Activated naive CD8-positive, alpha-beta T cell (primary cell): ENCODE results near the gene CORIN.
A peak's percentile ranks its signal among the peaks of the same experiment; 100 is the strongest.

Source experiments
- H3K27ac Mint-ChIP-seq: one replicate; pipeline ENCODE4 v1.8.0; 2021; ENCODE audit warnings: mixed read lengths
- H3K27me3 Mint-ChIP-seq: one replicate; pipeline ENCODE4 v1.8.0; 2021; ENCODE audit warnings: mixed read lengths
- H3K36me3 Mint-ChIP-seq: one replicate; pipeline ENCODE4 v1.8.0; 2021; ENCODE audit warnings: mixed read lengths
- H3K4me1 Mint-ChIP-seq: one replicate; pipeline ENCODE4 v1.8.0; 2021; ENCODE audit warnings: low read depth, mixed read lengths
- H3K4me3 Mint-ChIP-seq: one replicate; pipeline ENCODE4 v1.8.0; 2021; ENCODE audit warnings: mild to moderate bottlenecking, mixed read lengths
- H3K9me3 Mint-ChIP-seq: one replicate; pipeline ENCODE4 v1.8.0; 2021; ENCODE audit warnings: low read depth, mixed read lengths

Gene CORIN, protein sequence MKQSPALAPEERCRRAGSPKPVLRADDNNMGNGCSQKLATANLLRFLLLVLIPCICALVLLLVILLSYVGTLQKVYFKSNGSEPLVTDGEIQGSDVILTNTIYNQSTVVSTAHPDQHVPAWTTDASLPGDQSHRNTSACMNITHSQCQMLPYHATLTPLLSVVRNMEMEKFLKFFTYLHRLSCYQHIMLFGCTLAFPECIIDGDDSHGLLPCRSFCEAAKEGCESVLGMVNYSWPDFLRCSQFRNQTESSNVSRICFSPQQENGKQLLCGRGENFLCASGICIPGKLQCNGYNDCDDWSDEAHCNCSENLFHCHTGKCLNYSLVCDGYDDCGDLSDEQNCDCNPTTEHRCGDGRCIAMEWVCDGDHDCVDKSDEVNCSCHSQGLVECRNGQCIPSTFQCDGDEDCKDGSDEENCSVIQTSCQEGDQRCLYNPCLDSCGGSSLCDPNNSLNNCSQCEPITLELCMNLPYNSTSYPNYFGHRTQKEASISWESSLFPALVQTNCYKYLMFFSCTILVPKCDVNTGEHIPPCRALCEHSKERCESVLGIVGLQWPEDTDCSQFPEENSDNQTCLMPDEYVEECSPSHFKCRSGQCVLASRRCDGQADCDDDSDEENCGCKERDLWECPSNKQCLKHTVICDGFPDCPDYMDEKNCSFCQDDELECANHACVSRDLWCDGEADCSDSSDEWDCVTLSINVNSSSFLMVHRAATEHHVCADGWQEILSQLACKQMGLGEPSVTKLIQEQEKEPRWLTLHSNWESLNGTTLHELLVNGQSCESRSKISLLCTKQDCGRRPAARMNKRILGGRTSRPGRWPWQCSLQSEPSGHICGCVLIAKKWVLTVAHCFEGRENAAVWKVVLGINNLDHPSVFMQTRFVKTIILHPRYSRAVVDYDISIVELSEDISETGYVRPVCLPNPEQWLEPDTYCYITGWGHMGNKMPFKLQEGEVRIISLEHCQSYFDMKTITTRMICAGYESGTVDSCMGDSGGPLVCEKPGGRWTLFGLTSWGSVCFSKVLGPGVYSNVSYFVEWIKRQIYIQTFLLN

DNA sequence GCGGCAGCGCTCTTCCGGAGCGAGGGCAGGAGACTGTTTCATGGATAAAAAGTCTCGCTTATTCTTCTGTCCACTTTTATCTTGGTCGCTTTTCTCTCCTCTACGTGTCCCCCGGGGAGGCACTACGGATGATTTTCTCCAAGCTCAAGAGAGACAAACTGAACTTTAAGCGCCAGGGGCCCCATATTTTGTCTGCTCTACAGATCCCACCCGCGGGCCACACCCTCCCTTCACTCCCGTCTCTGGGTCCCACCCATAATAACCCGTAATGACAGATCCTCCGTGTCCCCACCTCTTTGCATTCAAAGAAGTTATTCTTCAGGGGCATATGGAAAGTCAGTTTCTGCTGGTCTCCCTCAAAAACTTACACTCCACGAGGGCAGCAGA, at the start of gene CORIN:
Gene CORIN (minus strand): TSS at position 160 of the 387 bp plus-strand sequence. CDS start 118 bp downstream, at position 42.
- peak within 1 kb of the TSS; percentile 87 for H3K4me3 Mint-ChIP-seq
- peaks cover 17% of the 10 kb centered on the region for H3K4me1 Mint-ChIP-seq
- peak within 1 kb of the TSS; percentile 10 for H3K27ac Mint-ChIP-seq
- peaks cover 10% of the 10 kb centered on the region for H3K27me3 Mint-ChIP-seq
- no peaks in the 10 kb centered on the region for H3K9me3 Mint-ChIP-seq
- H3K36me3 Mint-ChIP-seq = no peaks in the 10 kb centered on the region

DNA sequence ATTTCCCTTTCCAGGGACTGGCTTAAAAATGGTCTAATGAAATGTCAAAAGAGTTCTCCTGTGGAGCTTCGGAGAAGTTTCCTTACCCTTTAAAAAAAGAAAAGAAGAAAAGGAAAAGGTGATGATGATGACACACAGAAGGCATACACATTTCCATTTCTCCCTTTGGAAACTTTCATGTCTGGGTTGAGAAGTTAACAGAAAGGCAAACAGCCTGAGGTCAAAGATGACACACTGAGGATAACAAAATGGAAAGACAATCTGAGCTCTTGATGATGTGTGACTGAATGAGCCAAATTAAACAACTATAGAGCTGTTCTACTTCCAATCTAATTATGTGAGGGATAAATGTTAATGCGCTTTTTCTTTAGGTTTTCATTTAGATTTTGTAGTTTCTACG, 44.4 kb upstream of the CORIN start:
- H3K27me3 Mint-ChIP-seq = no peaks in the 10 kb centered on the region
- H3K4me3 Mint-ChIP-seq = no peak overlapping the region
- peaks cover 2% of the 10 kb centered on the region for H3K4me1 Mint-ChIP-seq
- no peak overlapping the region for H3K27ac Mint-ChIP-seq
- peaks cover 16% of the 10 kb centered on the region for H3K36me3 Mint-ChIP-seq
- no peaks in the 10 kb centered on the region for H3K9me3 Mint-ChIP-seq

DNA sequence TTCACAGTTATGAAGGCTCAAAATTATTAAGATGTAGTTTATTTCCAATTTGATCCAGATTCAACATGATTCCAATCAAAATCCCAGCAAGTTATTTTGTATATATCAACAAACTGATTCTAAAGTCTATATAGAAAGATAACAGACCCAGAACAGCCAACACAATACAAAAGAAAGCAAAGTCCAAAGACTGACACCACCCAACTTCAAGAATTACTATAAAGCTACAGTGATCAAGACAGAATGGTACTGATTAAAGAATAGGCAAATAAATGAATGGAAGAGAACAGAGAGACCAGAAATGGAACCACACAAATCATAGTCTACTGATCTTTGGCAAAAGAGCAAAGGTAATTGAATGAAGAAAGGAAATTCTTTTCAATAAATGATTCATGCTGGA, 41.6 kb upstream of the CORIN start:
- H3K9me3 Mint-ChIP-seq = no peaks in the 10 kb centered on the region
- no peak overlapping the region for H3K27ac Mint-ChIP-seq
- H3K4me3 Mint-ChIP-seq = no peak overlapping the region
- H3K4me1 Mint-ChIP-seq = peaks cover 3% of the 10 kb centered on the region
- H3K36me3 Mint-ChIP-seq = peaks cover 26% of the 10 kb centered on the region
- H3K27me3 Mint-ChIP-seq = no peaks in the 10 kb centered on the region

DNA sequence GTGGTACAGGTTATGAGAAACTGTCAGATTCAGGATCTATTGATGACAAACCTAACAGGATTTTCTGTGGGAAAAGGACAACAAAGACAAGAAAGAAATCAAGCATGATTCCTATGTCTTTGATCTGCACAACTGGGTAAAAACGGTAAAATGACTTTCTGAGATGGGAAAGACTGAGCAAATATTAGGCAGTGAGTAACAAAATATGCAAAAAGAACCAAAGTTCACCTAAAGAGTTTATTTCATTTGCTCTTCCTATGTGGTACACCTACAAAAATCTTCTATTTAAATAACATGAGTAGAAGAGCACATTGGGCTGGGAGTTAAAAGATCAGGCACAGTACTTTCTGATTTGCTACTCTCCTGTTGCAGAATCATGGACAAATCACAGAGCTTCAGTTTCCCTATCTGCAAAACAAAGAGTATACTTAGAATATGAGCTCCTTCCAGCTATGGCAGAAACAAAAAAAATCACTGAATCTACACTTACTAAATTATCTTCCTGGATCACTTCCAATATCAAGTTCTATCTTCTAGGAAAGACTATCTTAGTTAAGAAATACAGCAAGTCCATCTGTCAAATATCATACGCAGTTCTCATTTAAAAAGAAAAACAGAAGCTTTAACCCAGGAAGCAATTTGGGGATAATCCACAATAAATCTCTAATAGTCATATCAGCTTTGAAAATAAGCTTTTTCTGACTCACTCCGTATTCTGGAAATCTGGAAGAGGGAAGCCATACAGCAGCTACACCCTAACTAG, 39.1 kb upstream of the CORIN start:
- Mint-ChIP-seq H3K27ac (no peak overlapping the region), H3K9me3 (no peaks in the 10 kb centered on the region), H3K36me3 (peaks cover 38% of the 10 kb centered on the region), H3K27me3 (no peaks in the 10 kb centered on the region), H3K4me1 (peaks cover 10% of the 10 kb centered on the region), H3K4me3 (no peak overlapping the region)

DNA sequence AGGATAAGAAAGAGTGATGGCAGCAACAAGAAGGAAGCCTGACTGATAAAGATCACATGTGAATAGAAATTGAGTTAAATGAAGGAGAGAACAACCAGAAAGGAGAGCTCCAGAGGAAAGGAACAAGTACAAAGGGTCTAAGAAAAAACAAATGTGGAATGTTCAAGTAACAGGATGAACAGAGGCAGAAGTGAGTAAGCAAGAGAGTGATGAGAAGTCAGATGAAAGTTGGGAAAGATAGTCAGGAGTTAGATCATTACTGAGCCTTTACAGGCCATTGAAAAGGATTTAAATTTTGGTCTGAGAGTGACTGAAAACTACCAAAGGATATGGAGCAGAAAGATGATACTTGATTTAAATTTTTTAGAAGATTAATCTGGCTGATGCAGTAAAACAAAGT, 38.4 kb upstream of the CORIN start:
- Mint-ChIP-seq H3K27ac (no peak overlapping the region), H3K36me3 (peaks cover 38% of the 10 kb centered on the region), H3K4me3 (no peak overlapping the region), H3K27me3 (no peaks in the 10 kb centered on the region), H3K9me3 (no peaks in the 10 kb centered on the region), H3K4me1 (peaks cover 10% of the 10 kb centered on the region)

DNA sequence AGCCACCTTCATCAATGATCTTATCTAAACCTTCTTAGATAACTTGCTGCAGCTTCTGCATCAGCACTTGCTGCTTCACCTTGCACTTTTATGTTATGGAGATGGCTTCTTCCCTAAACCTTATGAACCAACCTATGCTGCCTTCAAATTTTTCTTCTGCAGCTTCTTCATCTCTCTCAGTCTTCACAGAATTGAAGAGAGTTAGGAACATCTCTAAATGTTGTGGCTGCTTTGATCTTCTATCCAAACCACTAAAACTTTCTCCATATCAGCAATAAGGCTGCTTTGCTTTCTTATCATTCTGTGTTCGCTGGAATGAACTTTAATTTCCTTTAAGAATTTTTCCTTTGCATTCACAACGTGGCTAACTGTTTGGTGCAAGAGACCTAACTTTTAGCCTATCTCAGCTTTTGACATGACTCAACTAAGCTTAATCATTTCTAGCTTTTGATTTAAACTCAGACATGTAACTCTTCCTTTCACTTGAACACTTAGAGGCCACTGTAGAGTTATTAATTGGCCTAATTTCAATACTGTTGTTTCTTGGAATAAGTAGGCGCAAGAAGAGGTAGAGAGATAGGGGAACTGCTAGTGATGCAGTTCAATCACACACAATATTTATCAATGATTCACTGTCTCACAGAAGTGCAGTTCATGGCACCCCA, 36.1 kb upstream of the CORIN start:
- H3K4me1 Mint-ChIP-seq = peaks cover 8% of the 10 kb centered on the region
- no peak overlapping the region for H3K4me3 Mint-ChIP-seq
- H3K27me3 Mint-ChIP-seq = no peaks in the 10 kb centered on the region
- peak overlapping the region; percentile 41 for H3K27ac Mint-ChIP-seq
- H3K9me3 Mint-ChIP-seq = no peaks in the 10 kb centered on the region
- peaks cover 42% of the 10 kb centered on the region for H3K36me3 Mint-ChIP-seq

DNA sequence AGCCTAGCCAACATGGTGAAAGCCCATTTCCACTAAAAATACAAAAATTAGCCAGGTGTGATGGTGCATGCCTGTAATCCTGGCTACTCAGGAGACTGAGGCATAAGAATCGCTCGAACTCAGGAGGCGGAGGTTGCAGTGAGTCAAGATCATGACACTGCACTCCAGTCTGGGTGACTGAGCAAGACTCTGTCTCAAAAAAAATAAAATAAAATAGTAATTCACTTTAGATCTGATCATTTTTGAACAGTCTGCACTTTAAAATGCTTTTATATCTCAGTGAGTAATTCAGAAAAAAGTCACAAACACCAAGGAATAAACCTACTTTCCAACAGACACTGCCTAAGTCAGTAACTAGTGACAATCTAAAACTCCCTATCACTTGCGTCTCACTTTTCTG, 25.6 kb upstream of the CORIN start:
- Mint-ChIP-seq H3K27me3 (no peaks in the 10 kb centered on the region), H3K9me3 (no peaks in the 10 kb centered on the region), H3K4me1 (no peaks in the 10 kb centered on the region), H3K4me3 (no peak overlapping the region), H3K36me3 (peaks cover 30% of the 10 kb centered on the region), H3K27ac (no peak overlapping the region)

DNA sequence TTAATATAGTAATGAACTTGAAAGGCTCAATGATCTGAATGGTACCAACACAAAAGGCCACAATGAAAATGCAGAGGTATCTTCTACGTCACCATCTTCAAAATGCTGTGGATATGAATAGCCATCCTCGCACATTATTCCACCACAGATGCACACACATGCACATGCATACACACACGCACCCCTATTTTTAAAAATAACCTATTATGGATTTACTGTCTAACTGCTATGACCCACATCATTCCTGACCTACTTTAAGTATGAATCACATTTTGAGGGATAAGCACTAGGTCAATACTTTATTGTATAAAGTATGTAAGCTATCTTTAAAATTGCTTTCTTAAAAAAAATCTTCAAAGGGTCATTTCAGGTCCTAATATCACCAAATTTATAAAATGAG, 24.4 kb upstream of the CORIN start:
- H3K4me1 Mint-ChIP-seq = no peaks in the 10 kb centered on the region
- H3K27me3 Mint-ChIP-seq = no peaks in the 10 kb centered on the region
- H3K9me3 Mint-ChIP-seq = no peaks in the 10 kb centered on the region
- H3K27ac Mint-ChIP-seq = no peak overlapping the region
- no peak overlapping the region for H3K4me3 Mint-ChIP-seq
- peaks cover 28% of the 10 kb centered on the region for H3K36me3 Mint-ChIP-seq

DNA sequence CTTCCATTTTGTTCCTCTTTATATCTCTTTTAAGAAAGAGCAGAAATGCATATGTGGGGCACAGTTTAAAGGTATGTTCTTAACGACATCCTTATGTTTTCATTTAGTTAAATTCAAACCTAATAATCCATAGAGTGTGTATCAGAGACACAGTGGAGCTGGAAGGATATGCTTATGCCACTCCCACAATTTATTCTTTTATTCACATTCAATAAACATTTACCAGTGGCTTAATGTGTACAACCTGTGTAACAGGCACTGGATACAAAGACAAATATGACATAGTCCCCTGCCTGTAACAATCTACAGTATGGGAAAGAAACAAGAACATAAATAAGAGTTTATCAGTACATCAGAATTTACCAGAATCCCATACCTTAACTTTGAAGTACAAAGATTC, 22.4 kb upstream of the CORIN start:
- Mint-ChIP-seq H3K9me3 (no peaks in the 10 kb centered on the region), H3K27me3 (no peaks in the 10 kb centered on the region), H3K4me3 (no peak overlapping the region), H3K4me1 (no peaks in the 10 kb centered on the region), H3K36me3 (peaks cover 23% of the 10 kb centered on the region), H3K27ac (no peak overlapping the region)

DNA sequence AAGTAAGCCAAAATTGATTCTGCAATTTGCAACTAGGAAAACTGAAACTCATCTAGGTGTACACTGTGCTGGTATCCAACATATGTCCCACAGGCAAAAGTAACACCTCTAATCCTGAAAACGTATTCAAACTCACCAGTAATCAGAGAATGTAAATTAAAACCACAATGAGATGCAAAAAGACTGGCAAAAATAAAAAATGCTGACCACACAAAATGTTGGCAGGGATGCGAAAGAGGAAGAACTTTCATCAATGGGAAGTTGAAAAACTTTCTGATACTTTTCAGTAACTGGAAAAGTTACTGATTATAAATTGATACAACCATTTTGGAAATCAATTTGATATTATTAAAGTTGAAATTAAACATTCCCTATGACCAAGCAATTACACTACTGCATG, 20.1 kb upstream of the CORIN start:
- Mint-ChIP-seq H3K4me3 (no peak overlapping the region), H3K27me3 (no peaks in the 10 kb centered on the region), H3K27ac (no peak overlapping the region), H3K36me3 (peaks cover 16% of the 10 kb centered on the region), H3K4me1 (no peaks in the 10 kb centered on the region), H3K9me3 (no peaks in the 10 kb centered on the region)

DNA sequence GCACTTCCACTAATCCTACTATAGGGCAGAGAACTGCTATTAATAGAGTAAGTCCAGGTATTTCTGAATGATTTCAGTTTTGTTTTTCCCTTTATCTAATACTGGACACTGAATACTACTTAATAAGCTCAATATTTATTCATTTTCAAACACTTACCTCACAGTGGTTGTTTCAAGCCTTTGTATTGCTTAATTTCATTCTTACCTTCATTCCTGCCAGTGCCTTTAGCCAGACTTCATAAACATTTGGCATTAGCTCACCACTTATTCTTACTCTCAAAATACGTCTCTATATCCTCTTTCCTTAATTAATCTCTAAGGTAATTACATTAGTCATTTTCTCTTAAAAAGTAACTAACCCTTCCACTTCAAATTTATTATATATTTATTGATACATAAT, 18.8 kb upstream of the CORIN start:
- H3K27ac Mint-ChIP-seq = no peak overlapping the region
- no peaks in the 10 kb centered on the region for H3K4me1 Mint-ChIP-seq
- H3K9me3 Mint-ChIP-seq = no peaks in the 10 kb centered on the region
- no peak overlapping the region for H3K4me3 Mint-ChIP-seq
- H3K27me3 Mint-ChIP-seq = no peaks in the 10 kb centered on the region
- H3K36me3 Mint-ChIP-seq = peaks cover 13% of the 10 kb centered on the region

DNA sequence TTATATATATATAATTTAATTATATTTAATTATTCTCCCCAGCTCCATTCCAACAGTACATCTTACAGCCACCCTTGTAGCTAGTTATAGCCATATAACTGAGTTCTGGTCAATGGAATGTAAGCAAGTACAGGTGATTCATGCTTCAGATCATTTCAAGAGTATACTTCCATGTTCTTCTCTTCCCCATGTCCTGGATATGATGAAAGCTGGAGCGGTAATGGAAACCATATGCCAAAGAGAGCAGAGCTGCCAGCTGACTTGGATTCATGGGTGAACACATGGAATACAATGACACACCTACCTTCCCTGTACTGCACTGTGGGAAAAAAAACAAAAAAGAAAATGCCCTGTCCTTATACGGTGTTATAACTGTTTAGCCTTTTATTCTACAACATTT, 17.5 kb upstream of the CORIN start:
- no peaks in the 10 kb centered on the region for H3K4me1 Mint-ChIP-seq
- H3K9me3 Mint-ChIP-seq = no peaks in the 10 kb centered on the region
- no peak overlapping the region for H3K27ac Mint-ChIP-seq
- no peaks in the 10 kb centered on the region for H3K27me3 Mint-ChIP-seq
- H3K4me3 Mint-ChIP-seq = no peak overlapping the region
- peaks cover 17% of the 10 kb centered on the region for H3K36me3 Mint-ChIP-seq

DNA sequence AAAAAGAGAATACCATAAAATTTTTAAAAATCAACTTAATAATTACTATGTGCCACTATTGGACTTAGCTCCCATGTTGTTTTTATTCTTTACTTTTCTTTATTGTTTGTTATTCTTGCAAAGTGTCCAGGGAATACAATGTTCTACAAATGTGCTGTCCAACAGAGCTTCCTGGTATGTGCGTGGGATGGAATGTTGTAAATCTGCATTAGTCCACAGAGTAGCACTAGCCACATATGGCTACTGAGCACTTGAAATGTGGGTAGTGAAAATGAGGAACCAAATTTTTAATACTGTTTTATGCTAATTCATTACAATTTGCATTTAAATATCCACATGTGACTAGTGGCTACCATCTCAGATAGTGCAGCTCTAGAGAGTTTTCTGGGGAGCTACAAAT, 14.3 kb upstream of the CORIN start:
- H3K36me3 Mint-ChIP-seq = peaks cover 27% of the 10 kb centered on the region
- no peaks in the 10 kb centered on the region for H3K4me1 Mint-ChIP-seq
- H3K27me3 Mint-ChIP-seq = no peaks in the 10 kb centered on the region
- no peak overlapping the region for H3K4me3 Mint-ChIP-seq
- no peaks in the 10 kb centered on the region for H3K9me3 Mint-ChIP-seq
- no peak overlapping the region for H3K27ac Mint-ChIP-seq

DNA sequence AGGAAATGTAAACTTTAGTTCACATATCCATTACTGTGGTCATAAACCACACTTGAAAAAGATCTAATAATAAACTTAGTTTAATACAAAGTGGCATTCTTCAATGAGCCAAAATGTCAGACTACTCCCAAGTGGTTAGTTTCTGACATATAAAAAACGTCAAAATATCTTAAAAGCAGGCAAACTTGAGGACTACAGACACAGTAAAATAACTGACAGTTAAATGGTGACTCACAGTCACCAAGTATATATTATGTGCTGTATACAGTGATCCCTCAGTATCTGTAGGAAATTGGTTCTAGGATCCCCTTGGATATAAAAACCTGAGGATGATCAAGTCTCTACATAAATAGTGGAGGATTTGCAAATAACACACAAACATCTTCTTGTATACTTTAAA, 11.6 kb upstream of the CORIN start:
- Mint-ChIP-seq H3K27ac (no peak overlapping the region), H3K9me3 (no peaks in the 10 kb centered on the region), H3K36me3 (peaks cover 27% of the 10 kb centered on the region), H3K27me3 (no peaks in the 10 kb centered on the region), H3K4me1 (no peaks in the 10 kb centered on the region), H3K4me3 (no peak overlapping the region)
